ENCODE results near the gene SCRN2. TPM values are rescaled to one million over a fixed set of nuclear protein-coding genes. Genes with fewer than 3 reads are reported as not detected.
A peak's percentile ranks its signal among the peaks of the same experiment; 100 is the strongest.

The SCRN2 gene
- total and polyA plus RNA-seq, 2 of the 13 experiments (the other 11 are each of a cell fraction or from before 2014, with no cell fraction given), result 21.7 to 29.5 TPM

- no peak for TF ChIP-seq ZNF709 (CRISPR knock-in tag; IDR thresholded peaks at IDR 0.05)
- no peak for TF ChIP-seq ZNF367 (CRISPR knock-in tag; IDR thresholded peaks at IDR 0.05; ENCODE audit: borderline replicate concordance)
- no peak for TF ChIP-seq KLF16 (CRISPR knock-in tag; IDR thresholded peaks at IDR 0.05)
- TF ChIP-seq ZNF558 (CRISPR knock-in tag; IDR thresholded peaks at IDR 0.05; ENCODE audit: borderline replicate concordance), result peak; percentile 93
- no peak for TF ChIP-seq TBX3 (IDR thresholded peaks at IDR 0.05; ENCODE audit: borderline replicate concordance)
- TF ChIP-seq RBFOX2 (IDR thresholded peaks at IDR 0.05; ENCODE audit: low read depth, low read length), result no peak
- peak; percentile 51; the same call in 1 of the 2 replicates for TF ChIP-seq PITX1 (CRISPR knock-in tag; IDR thresholded peaks at IDR 0.05)
- no peak for TF ChIP-seq SNAPC5 (CRISPR knock-in tag; IDR thresholded peaks at IDR 0.05; ENCODE audit: borderline replicate concordance)
- TF ChIP-seq ZNF354B (CRISPR knock-in tag; IDR thresholded peaks at IDR 0.05), result no peak
- TF ChIP-seq ZSCAN9 (CRISPR knock-in tag; IDR thresholded peaks at IDR 0.05; ENCODE audit: borderline replicate concordance), result no peak
- no peak; the same call in 1 of the 2 replicates for TF ChIP-seq GATAD2A (CRISPR knock-in tag; IDR thresholded peaks at IDR 0.05)
- TF ChIP-seq ARNT (IDR thresholded peaks at IDR 0.05), result no peak
- TF ChIP-seq FOXA3 (CRISPR knock-in tag; IDR thresholded peaks at IDR 0.05), result no peak
- peak; percentile 9; the same call in 1 of the 2 replicates for TF ChIP-seq ZNF136 (CRISPR knock-in tag; IDR thresholded peaks at IDR 0.05; ENCODE audit: low read depth)
- TF ChIP-seq ZNF468 (CRISPR knock-in tag; IDR thresholded peaks at IDR 0.05), result no peak
- TF ChIP-seq FLYWCH1 (CRISPR knock-in tag; IDR thresholded peaks at IDR 0.05), result no peak
- no peak; the same call in 1 of the 2 replicates for TF ChIP-seq RFXANK (CRISPR knock-in tag; IDR thresholded peaks at IDR 0.05)
- no peak for TF ChIP-seq PRMT3 (CRISPR knock-in tag; IDR thresholded peaks at IDR 0.05; ENCODE audit: borderline replicate concordance, low read depth)
- 0 out of 2 replicates have a peak, but pooled peaks have one; percentile 74 for TF ChIP-seq ZXDC (CRISPR knock-in tag; IDR thresholded peaks at IDR 0.05)
Measured at GRCh38 chr17:47841488-47842291, 617 bp upstream of the SCRN2 start (continued).

All from HepG2 (cell line).